Activated CD4-positive, alpha-beta T cell treated with anti-CD3 and anti-CD28 coated beads, Interleukin-2, amount 10 ng/mL, durations not matched to agents 7 days and 5 days (primary cell): Measurements from ENCODE around the gene PCDHA1. TPM values are rescaled to one million over a fixed set of nuclear protein-coding genes. Genes with fewer than 3 reads are reported as not detected.
"Not testable (repeated sequence)": the region's sequence is repeated elsewhere in the genome, so short reads cannot be mapped to it uniquely, and the experiment has no call there.

ENCODE experiments used
- CTCF ChIA-PET: fragments of 350-600 bp; sonication (Branson Sonifier 250); formaldehyde crosslinking; loops from one replicate; lab custom pipeline; 2021; ENCODE audit warnings: antibody characterized with exemption; lab: Charles Lee
- POLR2A ChIA-PET: fragments of 350-600 bp; sonication (Branson Sonifier 250); formaldehyde crosslinking; loops from one replicate; lab custom pipeline; 2021; ENCODE audit warnings: antibody characterized with exemption; lab: Charles Lee
- DNase-seq: peaks from one replicate; pipeline ENCODE4 v3.0.0-alpha.2; 2020
- H3K27ac Mint-ChIP-seq: one replicate; pipeline ENCODE4 v1.8.0; 2021; ENCODE audit warnings: mild to moderate bottlenecking, moderate library complexity, mixed read lengths
- H3K27me3 Mint-ChIP-seq: one replicate; pipeline ENCODE4 v1.8.0; 2021; ENCODE audit warnings: mixed read lengths
- H3K36me3 Mint-ChIP-seq: one replicate; pipeline ENCODE4 v1.8.0; 2021; ENCODE audit warnings: low read depth, mixed read lengths
- H3K4me1 Mint-ChIP-seq: one replicate; pipeline ENCODE4 v1.8.0; 2021; ENCODE audit warnings: mixed read lengths
- H3K4me3 Mint-ChIP-seq: one replicate; pipeline ENCODE4 v1.8.0; 2021; ENCODE audit warnings: mild to moderate bottlenecking, moderate library complexity, mixed read lengths
- H3K9me3 Mint-ChIP-seq: one replicate; pipeline ENCODE4 v1.8.0; 2021; ENCODE audit warnings: mixed read lengths
- total RNA-seq, 2 experiments: library from RNA; stranded (reverse); gene quantifications; one replicate each; pipeline ENCODE4 v1.2.3, GENCODE V29; 2021

Gene PCDHA1
- total RNA-seq, 2 experiments from 2014 or later, result not detected

GRCh38 chr5:140848139-140849102, 62.5 kb downstream of the PCDHA1 start, which contains the start of gene PCDHA9:
PCDHA9 (plus strand) TSS chr5:140848382; CDS start chr5:140848496, 114 bp downstream.
- peaks cover 18% of the 10 kb centered on the region for H3K9me3 Mint-ChIP-seq
- H3K4me3 Mint-ChIP-seq, H3K4me1 Mint-ChIP-seq, CTCF ChIA-PET, H3K27ac Mint-ChIP-seq, POLR2A ChIA-PET, H3K27me3 Mint-ChIP-seq, DNase-seq, H3K36me3 Mint-ChIP-seq: not testable (repeated sequence)

- H3K4me1 Mint-ChIP-seq, H3K36me3 Mint-ChIP-seq, CTCF ChIA-PET, H3K27ac Mint-ChIP-seq, DNase-seq, H3K4me3 Mint-ChIP-seq, H3K27me3 Mint-ChIP-seq, POLR2A ChIA-PET: not testable (repeated sequence)
- H3K9me3 Mint-ChIP-seq, result peaks cover 14% of the 10 kb centered on the region
Observed at GRCh38 chr5:140849831-140850634, 64.1 kb downstream of the PCDHA1 start.

- CTCF ChIA-PET, result no interaction called here
- Mint-ChIP-seq H3K4me3 (no peak within 1 kb of the TSS), H3K4me1 (no peaks in the 10 kb centered on the region), H3K36me3 (peaks cover 3% of the 10 kb centered on the region), H3K27me3 (no peaks in the 10 kb centered on the region), H3K27ac (peak within 1 kb of the TSS; percentile 6), H3K9me3 (peaks cover 21% of the 10 kb centered on the region)
- DNase-seq, result no peak
- POLR2A ChIA-PET, result no interaction called here
Observed at GRCh38 chr5:140855772-140856674, 70.1 kb downstream of the PCDHA1 start, which contains the start of gene PCDHA10. PCDHA10 (plus strand) TSS chr5:140855897; CDS start chr5:140856049, 152 bp downstream.

- H3K9me3 Mint-ChIP-seq, result peaks cover 27% of the 10 kb centered on the region
- POLR2A ChIA-PET, result no interaction called here
- H3K4me1 Mint-ChIP-seq, result no peaks in the 10 kb centered on the region
- no peak overlapping the region for H3K27ac Mint-ChIP-seq
- no peaks in the 10 kb centered on the region for H3K27me3 Mint-ChIP-seq
- no peak overlapping the region for H3K4me3 Mint-ChIP-seq
- DNase-seq, result no peak
- CTCF ChIA-PET, result no interaction called here
- H3K36me3 Mint-ChIP-seq, result peaks cover 3% of the 10 kb centered on the region
Observed at GRCh38 chr5:140857177-140857986, 71.4 kb downstream of the PCDHA1 start.

- no peaks in the 10 kb centered on the region for H3K27me3 Mint-ChIP-seq
- H3K9me3 Mint-ChIP-seq, result peaks cover 24% of the 10 kb centered on the region
- POLR2A ChIA-PET, result no interaction called here
- H3K27ac Mint-ChIP-seq, result no peak overlapping the region
- no peak overlapping the region for H3K4me3 Mint-ChIP-seq
- peaks cover 3% of the 10 kb centered on the region for H3K36me3 Mint-ChIP-seq
- no peaks in the 10 kb centered on the region for H3K4me1 Mint-ChIP-seq
- CTCF ChIA-PET, result no interaction called here
- no peak for DNase-seq
Observed at GRCh38 chr5:140857987-140858240, 72.0 kb downstream of the PCDHA1 start.

- Mint-ChIP-seq H3K4me1 (no peaks in the 10 kb centered on the region), H3K27ac (no peak overlapping the region), H3K4me3 (no peak overlapping the region), H3K36me3 (no peaks in the 10 kb centered on the region), H3K27me3 (no peaks in the 10 kb centered on the region), H3K9me3 (peaks cover 16% of the 10 kb centered on the region)
- CTCF ChIA-PET, result no interaction called here
- DNase-seq, result no peak
- POLR2A ChIA-PET, result no interaction called here
Observed at GRCh38 chr5:140862441-140863295, 76.7 kb downstream of the PCDHA1 start.

- POLR2A ChIA-PET, result no interaction called here
- peaks cover 16% of the 10 kb centered on the region for H3K9me3 Mint-ChIP-seq
- H3K27me3 Mint-ChIP-seq, result no peaks in the 10 kb centered on the region
- H3K4me1 Mint-ChIP-seq, result no peaks in the 10 kb centered on the region
- no peak for DNase-seq
- H3K4me3 Mint-ChIP-seq, result no peak within 1 kb of the TSS
- H3K27ac Mint-ChIP-seq, result peak within 1 kb of the TSS; percentile 31
- peaks cover 2% of the 10 kb centered on the region for H3K36me3 Mint-ChIP-seq
- CTCF ChIA-PET, result no interaction called here
Observed at GRCh38 chr5:140868721-140869554, 83.0 kb downstream of the PCDHA1 start, which contains the start of gene PCDHA11. PCDHA11 (plus strand) TSS chr5:140868957; CDS start chr5:140869104, 147 bp downstream.

GRCh38 chr5:140869555-140869886, 83.6 kb downstream of the PCDHA1 start:
- Mint-ChIP-seq H3K4me3 (no peak overlapping the region), H3K27ac (peak overlapping the region; percentile 31), H3K4me1 (no peaks in the 10 kb centered on the region), H3K9me3 (peaks cover 18% of the 10 kb centered on the region), H3K36me3 (peaks cover 2% of the 10 kb centered on the region), H3K27me3 (no peaks in the 10 kb centered on the region)
- CTCF ChIA-PET, result no interaction called here
- POLR2A ChIA-PET, result no interaction called here
- DNase-seq, result no peak

- Mint-ChIP-seq H3K9me3 (peaks cover 21% of the 10 kb centered on the region), H3K4me1 (no peaks in the 10 kb centered on the region), H3K27ac (no peak overlapping the region), H3K4me3 (no peak overlapping the region), H3K36me3 (peaks cover 2% of the 10 kb centered on the region), H3K27me3 (peaks cover 2% of the 10 kb centered on the region)
- CTCF ChIA-PET, result no interaction called here
- DNase-seq, result no peak
- POLR2A ChIA-PET, result no interaction called here
Observed at GRCh38 chr5:140870221-140871201, 84.6 kb downstream of the PCDHA1 start.
